Esophagus muscularis mucosa (tissue), 4 donors: ENCODE measurements around the gene NPS. TPM values are rescaled to one million over a fixed set of nuclear protein-coding genes. Genes with fewer than 3 reads are reported as not detected.

ENCODE experiments used
- DNase-seq: peaks from one replicate; pipeline ENCODE4 v3.0.0-alpha.2; 2017; ENCODE audit errors: extremely low spot score
- H3K27ac ChIP-seq, 4 donors: fragments of 200-600 bp; sonication (generic); replicated peaks in 1 of 4; 1 replicate in 3 of 4; 2 replicates in 1 of 4; pipeline ENCODE4 v1.5.1; 2016 to 2019; ENCODE audit warnings: mild to moderate bottlenecking in 1 of 4
- H3K27me3 ChIP-seq, 4 donors: fragments of 200-600 bp; sonication (generic); one replicate each; pipeline versions ENCODE4 v1.5.1 to v1.6.0; 2016 to 2019
- H3K36me3 ChIP-seq, 4 donors: fragments of 200-600 bp; sonication (generic); one replicate each; pipeline ENCODE4 v1.5.1; 2016 to 2019
- H3K4me1 ChIP-seq, 4 donors: fragments of 200-600 bp; sonication (generic); one replicate each; pipeline ENCODE4 v1.5.1; 2016 to 2019
- H3K4me3 ChIP-seq, 4 donors: fragments of 200-600 bp; sonication (generic); 1 replicate in 2 of 4; 2 replicates in 2 of 4; pipeline ENCODE4 v1.5.1; 2016 to 2019; ENCODE audit warnings: mild to moderate bottlenecking in 4 of 4, moderate library complexity in 1 of 4
- H3K9me3 ChIP-seq, 4 donors: fragments of 200-600 bp; sonication (generic); 1 replicate in 3 of 4; 2 replicates in 1 of 4; pipeline ENCODE4 v1.5.1; 2016 to 2019
- EP300 ChIP-seq: sonication (generic); formaldehyde crosslinking; IDR thresholded peaks from one replicate; pipeline ENCODE4 v1.6.1; 2017; ENCODE audit warnings: antibody characterized with exemption
- POLR2A ChIP-seq: fragments of 450-650 bp; IDR thresholded peaks from one replicate; pipeline ENCODE4 v1.6.1; 2017; ENCODE audit warnings: antibody characterized with exemption, moderate library complexity, mild to moderate bottlenecking, low read depth
- POLR2AphosphoS5 ChIP-seq, 2 donors: sonication (generic); formaldehyde crosslinking; IDR thresholded peaks; one replicate each; pipeline ENCODE4 v1.6.1; 2017; ENCODE audit warnings: antibody characterized with exemption in 2 of 2
- WGBS: methylation state at CpG from one replicate; pipeline ENCODE4 v1.1.5; 2018; 5-methylcytosine and 5-hydroxymethylcytosine counted together
- intact Hi-C: fragments of 100-400 bp; cut with DNase I; formaldehyde crosslinking; loops from one replicate; pipeline ENCODE4 v1.15.1; 2023
- total RNA-seq, 4 donors: library from RNA; depleted of rRNA; stranded (reverse); fragments of >200 nt; gene quantifications; one replicate each; pipeline versions ENCODE4 v1.1.0 to v1.2.1, GENCODE V29; 2016
- TF ChIP-seq, protein P1 (sequence below), 3 experiments: fragments of 200-600 bp in 2 of 3; fragments of 450-650 bp in 1 of 3; sonication (generic) in 2 of 3; IDR thresholded peaks; one replicate each; pipeline ENCODE4 v1.5.1; 2017 to 2019; ENCODE audit warnings: antibody characterized with exemption in 3 of 3, mild to moderate bottlenecking in 2 of 3, moderate library complexity in 1 of 3

The NPS gene
- total RNA-seq, 4 donors from 2014 or later = not detected

DNA sequence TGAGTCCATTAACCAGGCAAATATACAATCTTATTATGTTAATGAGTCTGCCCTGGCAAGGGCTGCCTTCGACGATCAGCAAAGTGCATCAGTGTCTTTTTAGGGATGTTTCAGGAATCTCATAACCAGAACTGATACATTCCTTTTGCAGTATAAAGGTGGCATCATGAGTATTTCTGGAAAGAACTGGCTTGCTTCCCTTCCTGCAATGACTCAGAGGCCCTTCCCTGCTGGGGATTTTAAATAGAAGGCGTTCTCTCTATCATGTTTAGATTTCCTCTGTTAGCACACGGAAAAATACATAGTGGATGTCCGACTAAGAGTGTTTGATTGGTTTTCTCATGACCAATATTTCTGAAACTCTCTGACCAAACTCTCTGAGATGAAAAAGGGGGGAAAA lies 1.8 kb downstream of the NPS start:
- Histone ChIP-seq H3K4me3 (no peak overlapping the region), H3K9me3 (peaks cover 0 to 4% (median 2%) of the 10 kb centered on the region in 4 donors), H3K36me3 (no peaks in the 10 kb centered on the region), H3K27ac (no peak overlapping the region), H3K4me1 (no peaks in the 10 kb centered on the region), H3K27me3 (peaks cover 0 to 5% (median 0%) of the 10 kb centered on the region in 4 donors)
- intact Hi-C loops = no loop called here
- peak; percentile 77 for DNase-seq
- 63% methylated on average over 5 of the region's 5 CpGs for WGBS
- TF ChIP-seq POLR2A (no peak), POLR2AphosphoS5 (IDR thresholded peaks at IDR 0.05) (no peak), EP300 (no peak)
- TF ChIP-seq, protein P1, sequence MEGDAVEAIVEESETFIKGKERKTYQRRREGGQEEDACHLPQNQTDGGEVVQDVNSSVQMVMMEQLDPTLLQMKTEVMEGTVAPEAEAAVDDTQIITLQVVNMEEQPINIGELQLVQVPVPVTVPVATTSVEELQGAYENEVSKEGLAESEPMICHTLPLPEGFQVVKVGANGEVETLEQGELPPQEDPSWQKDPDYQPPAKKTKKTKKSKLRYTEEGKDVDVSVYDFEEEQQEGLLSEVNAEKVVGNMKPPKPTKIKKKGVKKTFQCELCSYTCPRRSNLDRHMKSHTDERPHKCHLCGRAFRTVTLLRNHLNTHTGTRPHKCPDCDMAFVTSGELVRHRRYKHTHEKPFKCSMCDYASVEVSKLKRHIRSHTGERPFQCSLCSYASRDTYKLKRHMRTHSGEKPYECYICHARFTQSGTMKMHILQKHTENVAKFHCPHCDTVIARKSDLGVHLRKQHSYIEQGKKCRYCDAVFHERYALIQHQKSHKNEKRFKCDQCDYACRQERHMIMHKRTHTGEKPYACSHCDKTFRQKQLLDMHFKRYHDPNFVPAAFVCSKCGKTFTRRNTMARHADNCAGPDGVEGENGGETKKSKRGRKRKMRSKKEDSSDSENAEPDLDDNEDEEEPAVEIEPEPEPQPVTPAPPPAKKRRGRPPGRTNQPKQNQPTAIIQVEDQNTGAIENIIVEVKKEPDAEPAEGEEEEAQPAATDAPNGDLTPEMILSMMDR (IDR thresholded peaks at IDR 0.05) = no peak

GRCh38 chr10:127552446-127552845 lies 3.3 kb downstream of the NPS start:
- no peak overlapping the region for H3K4me3 ChIP-seq
- no peaks in the 10 kb centered on the region for H3K36me3 ChIP-seq
- 68% methylated on average over 4 of the region's 4 CpGs for WGBS
- H3K9me3 ChIP-seq = no peaks in the 10 kb centered on the region
- H3K27me3 ChIP-seq = peaks cover 0 to 5% (median 0%) of the 10 kb centered on the region in 4 donors
- TF ChIP-seq, protein P1 (IDR thresholded peaks at IDR 0.05) = no peak
- TF ChIP-seq POLR2AphosphoS5 (IDR thresholded peaks at IDR 0.05) (no peak), EP300 (no peak), POLR2A (no peak)
- DNase-seq = peak; percentile 24
- H3K4me1 ChIP-seq = no peaks in the 10 kb centered on the region
- intact Hi-C loops = no loop called here
- no peak overlapping the region for H3K27ac ChIP-seq

- Histone ChIP-seq H3K27ac (no peak overlapping the region), H3K4me3 (no peak overlapping the region), H3K27me3 (peaks cover 0 to 9% (median 0%) of the 10 kb centered on the region in 4 donors), H3K4me1 (no peaks in the 10 kb centered on the region), H3K9me3 (no peaks in the 10 kb centered on the region), H3K36me3 (no peaks in the 10 kb centered on the region)
- intact Hi-C loops = no loop called here
- DNase-seq = no peak
- 90% methylated on average over 7 of the region's 7 CpGs for WGBS
- TF ChIP-seq, protein P1 (IDR thresholded peaks at IDR 0.05) = no peak
- TF ChIP-seq POLR2A (no peak), EP300 (no peak), POLR2AphosphoS5 (IDR thresholded peaks at IDR 0.05) (no peak)
Measured at GRCh38 chr10:127553417-127553816, 4.3 kb downstream of the NPS start.

GRCh38 chr10:127556916-127557315 lies 7.8 kb downstream of the NPS start:
- Histone ChIP-seq H3K4me1 (no peaks in the 10 kb centered on the region), H3K4me3 (no peak overlapping the region), H3K27ac (no peak overlapping the region), H3K36me3 (no peaks in the 10 kb centered on the region), H3K27me3 (peaks cover 0 to 15% (median 0%) of the 10 kb centered on the region in 4 donors), H3K9me3 (no peaks in the 10 kb centered on the region)
- TF ChIP-seq POLR2A (no peak), EP300 (no peak), POLR2AphosphoS5 (IDR thresholded peaks at IDR 0.05) (no peak)
- TF ChIP-seq, protein P1 (IDR thresholded peaks at IDR 0.05) = no peak
- 5% methylated on average over 11 of the region's 11 CpGs for WGBS
- peak; percentile 60 for DNase-seq
- intact Hi-C loops = no loop called here

GRCh38 chr10:127561647-127562046 lies 12.5 kb downstream of the NPS start:
- no peak overlapping the region for H3K4me3 ChIP-seq
- no peak for TF ChIP-seq POLR2A
- no peak for TF ChIP-seq EP300
- TF ChIP-seq, protein P1 (IDR thresholded peaks at IDR 0.05) = no peak
- no peak for TF ChIP-seq POLR2AphosphoS5 (IDR thresholded peaks at IDR 0.05)
- peak; percentile 55 for DNase-seq
- no peaks in the 10 kb centered on the region for H3K4me1 ChIP-seq
- no peak overlapping the region for H3K27ac ChIP-seq
- no peaks in the 10 kb centered on the region for H3K36me3 ChIP-seq
- no peaks in the 10 kb centered on the region for H3K9me3 ChIP-seq
- intact Hi-C loops = no loop called here
- WGBS = 67% methylated on average over 8 of the region's 8 CpGs
- H3K27me3 ChIP-seq = peaks cover 0 to 10% (median 0%) of the 10 kb centered on the region in 4 donors
